ENCODE data around the gene MFNG. TPM values are rescaled to one million over a fixed set of nuclear protein-coding genes. Genes with fewer than 3 reads are reported as not detected.

The MFNG gene
- total RNA-seq, 1 donor, result 0.72 TPM

DNA sequence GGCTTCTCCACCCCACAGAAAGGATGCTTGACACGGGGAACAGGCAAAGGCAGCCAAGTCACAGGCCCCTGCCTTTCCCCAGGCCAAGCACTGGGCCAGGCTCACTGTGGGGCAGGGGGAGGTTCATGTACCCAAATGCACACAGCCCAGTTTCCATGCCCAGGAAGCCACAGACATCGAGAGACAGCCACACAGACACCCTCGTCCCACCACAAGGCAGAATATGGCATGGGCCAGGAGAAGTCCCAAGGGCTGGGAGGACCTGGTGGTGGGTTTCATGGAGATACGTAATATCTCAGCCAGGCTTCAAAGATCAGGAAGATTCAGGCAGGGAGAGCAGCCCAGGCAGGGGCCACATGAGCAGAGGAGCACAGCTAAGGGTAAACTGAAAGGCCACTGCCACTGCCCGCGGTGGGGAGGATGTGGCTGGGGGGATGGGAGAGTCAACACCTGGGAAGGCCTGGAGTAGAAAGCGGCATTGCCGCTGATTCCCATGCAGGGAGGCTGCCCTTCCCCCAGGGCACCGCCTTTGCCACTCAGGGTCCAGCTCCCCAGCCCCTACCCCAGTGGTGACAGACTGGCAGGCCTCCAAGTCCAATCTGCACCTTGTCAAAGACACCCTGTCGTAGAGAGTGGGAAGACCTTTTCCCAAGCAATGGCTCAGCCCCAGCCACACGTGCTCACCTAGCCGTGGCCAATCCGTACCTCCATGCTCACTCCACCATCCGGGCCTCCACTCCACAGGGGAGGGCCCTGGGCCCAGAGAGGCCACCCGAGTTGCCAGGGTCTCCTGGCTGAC lies 2.4 kb upstream of the MFNG start:
- Histone ChIP-seq H3K9me3 (ENCODE audit: low read depth, low read length) (no peaks in the 10 kb centered on the region), H3K4me1 (ENCODE audit: insufficient read depth, low read length) (peaks cover 10% of the 10 kb centered on the region), H3K4me3 (ENCODE audit: insufficient read depth, low read length) (no peak overlapping the region), H3K27ac (ENCODE audit: low read depth, low read length) (no peak overlapping the region), H4K20me1 (ENCODE audit: insufficient read depth, low read length) (no peaks in the 10 kb centered on the region), H3K36me3 (ENCODE audit: insufficient read depth, low read length) (peaks cover 8% of the 10 kb centered on the region), H3K4me2 (ENCODE audit: insufficient read depth, low read length) (no peak overlapping the region), H2AFZ (ENCODE audit: low read length) (no peak overlapping the region), H3K79me2 (ENCODE audit: insufficient read depth, low read length) (no peaks in the 10 kb centered on the region), H3K27me3 (ENCODE audit: insufficient read depth, low read length) (no peaks in the 10 kb centered on the region)
- TF ChIP-seq, protein P1, sequence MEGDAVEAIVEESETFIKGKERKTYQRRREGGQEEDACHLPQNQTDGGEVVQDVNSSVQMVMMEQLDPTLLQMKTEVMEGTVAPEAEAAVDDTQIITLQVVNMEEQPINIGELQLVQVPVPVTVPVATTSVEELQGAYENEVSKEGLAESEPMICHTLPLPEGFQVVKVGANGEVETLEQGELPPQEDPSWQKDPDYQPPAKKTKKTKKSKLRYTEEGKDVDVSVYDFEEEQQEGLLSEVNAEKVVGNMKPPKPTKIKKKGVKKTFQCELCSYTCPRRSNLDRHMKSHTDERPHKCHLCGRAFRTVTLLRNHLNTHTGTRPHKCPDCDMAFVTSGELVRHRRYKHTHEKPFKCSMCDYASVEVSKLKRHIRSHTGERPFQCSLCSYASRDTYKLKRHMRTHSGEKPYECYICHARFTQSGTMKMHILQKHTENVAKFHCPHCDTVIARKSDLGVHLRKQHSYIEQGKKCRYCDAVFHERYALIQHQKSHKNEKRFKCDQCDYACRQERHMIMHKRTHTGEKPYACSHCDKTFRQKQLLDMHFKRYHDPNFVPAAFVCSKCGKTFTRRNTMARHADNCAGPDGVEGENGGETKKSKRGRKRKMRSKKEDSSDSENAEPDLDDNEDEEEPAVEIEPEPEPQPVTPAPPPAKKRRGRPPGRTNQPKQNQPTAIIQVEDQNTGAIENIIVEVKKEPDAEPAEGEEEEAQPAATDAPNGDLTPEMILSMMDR (IDR thresholded peaks at IDR 0.05; ENCODE audit: extremely low read depth, low read depth, low read length), result no peak
- DNase-seq (ENCODE audit: insufficient read length, low spot score, missing footprints), result no peak

DNA sequence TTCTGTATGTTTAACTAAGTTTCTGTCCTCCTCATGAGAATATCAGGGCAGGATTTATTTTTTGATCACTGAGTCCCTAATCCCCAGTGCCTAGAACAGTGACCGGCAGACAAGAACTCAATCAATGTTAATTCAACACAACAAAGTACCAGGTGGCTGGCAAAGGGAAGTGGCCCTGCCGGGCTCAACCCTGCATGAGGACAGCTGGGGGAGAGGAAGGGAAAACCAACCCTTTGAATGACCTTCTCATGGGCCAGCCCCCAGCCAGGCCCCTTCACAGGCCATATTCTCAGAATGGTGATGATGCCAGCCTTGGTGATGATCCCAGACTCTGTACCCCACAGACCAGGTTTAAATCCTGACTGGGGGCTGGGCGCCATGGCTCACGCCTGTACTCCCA lies 1.4 kb upstream of the MFNG start:
- no peaks in the 10 kb centered on the region for H3K79me2 ChIP-seq (ENCODE audit: insufficient read depth, low read length)

DNA sequence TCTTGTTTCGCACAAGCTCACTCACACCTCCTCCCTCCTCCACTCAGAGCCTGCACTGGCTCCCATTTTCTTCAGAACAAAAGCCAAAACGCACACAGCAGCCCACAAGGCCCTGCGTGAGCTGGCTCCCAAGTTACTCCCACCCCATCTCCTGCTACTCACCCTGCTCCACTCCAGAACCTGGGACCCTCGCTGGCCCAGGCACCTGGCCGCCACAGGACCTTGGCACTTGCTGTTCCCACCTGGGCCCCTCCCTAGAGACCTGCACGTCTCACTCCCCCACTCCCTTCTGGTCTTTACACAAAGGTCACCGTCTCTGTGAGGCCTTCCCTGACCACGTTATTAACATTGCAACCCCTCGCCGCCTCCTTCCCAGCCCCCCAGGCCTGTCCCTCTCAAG lies 945 bp upstream of the MFNG start:
- Histone ChIP-seq H4K20me1 (ENCODE audit: insufficient read depth, low read length) (no peaks in the 10 kb centered on the region), H3K9me3 (ENCODE audit: low read depth, low read length) (no peaks in the 10 kb centered on the region), H3K4me2 (ENCODE audit: insufficient read depth, low read length) (no peak overlapping the region), H3K79me2 (ENCODE audit: insufficient read depth, low read length) (no peaks in the 10 kb centered on the region), H3K27ac (ENCODE audit: low read depth, low read length) (no peak overlapping the region), H3K27me3 (ENCODE audit: insufficient read depth, low read length) (no peaks in the 10 kb centered on the region), H3K4me3 (ENCODE audit: insufficient read depth, low read length) (no peak overlapping the region), H3K36me3 (ENCODE audit: insufficient read depth, low read length) (peaks cover 8% of the 10 kb centered on the region), H2AFZ (ENCODE audit: low read length) (no peak overlapping the region), H3K4me1 (ENCODE audit: insufficient read depth, low read length) (peaks cover 10% of the 10 kb centered on the region)
- no peak for DNase-seq (ENCODE audit: insufficient read length, low spot score, missing footprints)
- TF ChIP-seq, protein P1 (IDR thresholded peaks at IDR 0.05; ENCODE audit: extremely low read depth, low read depth, low read length), result no peak

More for the DNA sequence above, 1.4 kb upstream of the MFNG start:
- H3K4me2 ChIP-seq (ENCODE audit: insufficient read depth, low read length), result no peak overlapping the region
- no peak overlapping the region for H3K27ac ChIP-seq (ENCODE audit: low read depth, low read length)
- H2AFZ ChIP-seq (ENCODE audit: low read length), result no peak overlapping the region
- peaks cover 8% of the 10 kb centered on the region for H3K36me3 ChIP-seq (ENCODE audit: insufficient read depth, low read length)
- H3K4me3 ChIP-seq (ENCODE audit: insufficient read depth, low read length), result no peak overlapping the region
- H3K27me3 ChIP-seq (ENCODE audit: insufficient read depth, low read length), result no peaks in the 10 kb centered on the region
- TF ChIP-seq, protein P1 (IDR thresholded peaks at IDR 0.05; ENCODE audit: extremely low read depth, low read depth, low read length), result no peak
- no peaks in the 10 kb centered on the region for H3K9me3 ChIP-seq (ENCODE audit: low read depth, low read length)
- peaks cover 10% of the 10 kb centered on the region for H3K4me1 ChIP-seq (ENCODE audit: insufficient read depth, low read length)
- no peak for DNase-seq (ENCODE audit: insufficient read length, low spot score, missing footprints)
- no peaks in the 10 kb centered on the region for H4K20me1 ChIP-seq (ENCODE audit: insufficient read depth, low read length)

DNA sequence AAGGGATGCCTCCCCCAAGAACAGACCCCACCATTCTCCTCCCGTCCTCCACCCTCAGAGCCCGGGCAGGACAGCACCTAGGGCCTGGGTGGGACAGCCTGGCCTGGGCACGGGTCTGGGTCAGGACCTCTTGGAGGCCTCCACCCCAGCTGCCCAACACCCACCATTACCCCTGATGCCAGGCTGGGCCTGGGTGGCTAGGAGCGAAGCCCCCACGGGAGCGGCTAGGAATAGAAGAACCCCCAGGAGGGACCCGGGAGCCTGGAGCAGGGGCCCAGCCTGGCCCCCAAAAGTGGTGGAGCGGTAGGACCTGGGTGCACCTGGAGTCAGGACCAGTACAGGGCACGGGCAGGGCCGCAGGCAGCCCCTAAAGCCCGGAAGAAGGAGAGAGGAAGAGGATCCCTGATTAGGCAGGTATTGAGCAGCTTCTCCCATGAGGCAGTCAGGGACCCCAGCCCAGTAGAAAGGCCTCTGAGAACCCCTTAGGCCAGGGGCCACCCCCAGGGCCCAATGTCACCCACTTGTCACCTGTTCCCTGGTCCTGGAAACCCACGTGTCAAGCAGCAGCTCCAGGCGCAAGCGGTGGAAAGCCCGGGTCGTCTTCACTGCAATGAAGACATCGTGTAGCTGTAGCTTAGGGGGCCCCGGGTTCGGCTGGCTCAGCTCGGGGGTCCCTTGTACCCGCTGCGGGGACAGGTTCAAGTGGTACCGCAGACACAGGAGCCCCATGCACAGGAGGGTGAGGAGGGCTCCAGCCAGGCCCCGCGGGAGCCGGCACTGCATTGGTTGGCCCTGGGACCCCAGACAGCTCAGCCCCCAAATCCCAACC lies 575 bp downstream of the MFNG start:
- no peak overlapping the region for H3K27ac ChIP-seq (ENCODE audit: low read depth, low read length)
- no peaks in the 10 kb centered on the region for H4K20me1 ChIP-seq (ENCODE audit: insufficient read depth, low read length)
- H3K4me3 ChIP-seq (ENCODE audit: insufficient read depth, low read length), result no peak overlapping the region
- peaks cover 3% of the 10 kb centered on the region for H3K36me3 ChIP-seq (ENCODE audit: insufficient read depth, low read length)
- TF ChIP-seq, protein P1 (IDR thresholded peaks at IDR 0.05; ENCODE audit: extremely low read depth, low read depth, low read length), result no peak
- H3K79me2 ChIP-seq (ENCODE audit: insufficient read depth, low read length), result no peaks in the 10 kb centered on the region
- H2AFZ ChIP-seq (ENCODE audit: low read length), result no peak overlapping the region
- H3K27me3 ChIP-seq (ENCODE audit: insufficient read depth, low read length), result no peaks in the 10 kb centered on the region
- DNase-seq (ENCODE audit: insufficient read length, low spot score, missing footprints), result peak; percentile 62
- no peaks in the 10 kb centered on the region for H3K9me3 ChIP-seq (ENCODE audit: low read depth, low read length)
- H3K4me2 ChIP-seq (ENCODE audit: insufficient read depth, low read length), result peak overlapping the region; percentile 68
- H3K4me1 ChIP-seq (ENCODE audit: insufficient read depth, low read length), result peaks cover 10% of the 10 kb centered on the region

All from osteoblast (primary cell).